Measurements from ENCODE around the gene AADACL3. TPM values are rescaled to one million over a fixed set of nuclear protein-coding genes. Genes with fewer than 3 reads are reported as not detected.

The AADACL3 gene, protein sequence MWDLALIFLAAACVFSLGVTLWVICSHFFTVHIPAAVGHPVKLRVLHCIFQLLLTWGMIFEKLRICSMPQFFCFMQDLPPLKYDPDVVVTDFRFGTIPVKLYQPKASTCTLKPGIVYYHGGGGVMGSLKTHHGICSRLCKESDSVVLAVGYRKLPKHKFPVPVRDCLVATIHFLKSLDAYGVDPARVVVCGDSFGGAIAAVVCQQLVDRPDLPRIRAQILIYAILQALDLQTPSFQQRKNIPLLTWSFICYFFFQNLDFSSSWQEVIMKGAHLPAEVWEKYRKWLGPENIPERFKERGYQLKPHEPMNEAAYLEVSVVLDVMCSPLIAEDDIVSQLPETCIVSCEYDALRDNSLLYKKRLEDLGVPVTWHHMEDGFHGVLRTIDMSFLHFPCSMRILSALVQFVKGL
- total RNA-seq (not detected in 2 replicates), polyA plus RNA-seq (not detected in 2 replicates), polyA minus RNA-seq (not detected in 2 replicates), Bru-seq, nascent RNA (not detected), BruChase-seq, experiment 1, labeled RNA remaining after a 6-hour chase (not detected), BruChase-seq, experiment 2, labeled RNA remaining after a 2-hour chase (not detected)
- polyA plus RNA-seq (2011; cell fraction: cytosol; rRNA removed): not detected in 2 replicates
- not detected in 2 replicates for polyA plus RNA-seq (2011; cell fraction: nucleus; rRNA removed)
- polyA plus RNA-seq (2012): not detected in 2 replicates
- not detected for polyA minus RNA-seq (2011; cell fraction: cytosol; rRNA and poly(A)+ RNA removed)
- not detected in 2 replicates for polyA minus RNA-seq (2011; cell fraction: nucleus; rRNA and poly(A)+ RNA removed)
- long read RNA-seq: 0 reads

DNA sequence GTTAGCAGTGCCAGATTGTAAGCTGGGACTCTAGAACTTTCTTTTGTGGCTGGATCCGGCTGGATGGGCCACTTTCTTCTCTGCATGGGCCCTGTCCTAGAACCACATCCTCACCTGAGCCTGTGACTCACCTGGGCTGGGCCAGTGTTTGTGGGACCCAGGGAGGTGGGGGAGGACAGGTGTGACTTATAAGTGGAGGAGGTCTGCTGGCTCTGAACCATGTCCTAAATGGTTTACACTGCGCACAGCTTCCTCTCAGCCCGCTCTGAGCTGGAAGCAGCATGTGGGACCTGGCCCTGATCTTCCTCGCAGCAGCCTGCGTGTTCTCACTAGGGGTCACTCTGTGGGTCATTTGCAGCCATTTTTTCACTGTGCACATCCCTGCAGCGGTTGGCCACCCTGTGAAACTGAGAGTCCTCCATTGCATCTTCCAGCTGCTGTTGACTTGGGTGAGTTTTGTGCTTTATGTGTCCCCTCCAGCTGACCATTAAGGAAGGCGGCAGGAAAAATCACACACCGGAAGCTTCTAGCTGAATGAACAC, at the start of gene AADACL3:
TSS of gene AADACL3 (plus strand) at position 215 of the 542 bp plus-strand sequence. CDS start at position 282, 67 bp downstream.
- no peak within 1 kb of the TSS for H3K4me2 ChIP-seq (ENCODE audit: insufficient read depth, low read length)
- H3K9ac ChIP-seq (replicated peaks; ENCODE audit: extremely low read depth, insufficient read depth, low read length): no peak within 1 kb of the TSS
- H3K36me3 ChIP-seq (ENCODE audit: control insufficient read depth in 2 of 2, extremely low read depth in 1 of 2, insufficient read depth in 2 of 2, low read length in 2 of 2): no peaks in the 10 kb centered on the region
- H3K27me3 ChIP-seq (ENCODE audit: control insufficient read depth in 2 of 2, insufficient read depth in 2 of 2, low read length in 2 of 2): no peaks in the 10 kb centered on the region
- TF ChIP-seq, protein P1, sequence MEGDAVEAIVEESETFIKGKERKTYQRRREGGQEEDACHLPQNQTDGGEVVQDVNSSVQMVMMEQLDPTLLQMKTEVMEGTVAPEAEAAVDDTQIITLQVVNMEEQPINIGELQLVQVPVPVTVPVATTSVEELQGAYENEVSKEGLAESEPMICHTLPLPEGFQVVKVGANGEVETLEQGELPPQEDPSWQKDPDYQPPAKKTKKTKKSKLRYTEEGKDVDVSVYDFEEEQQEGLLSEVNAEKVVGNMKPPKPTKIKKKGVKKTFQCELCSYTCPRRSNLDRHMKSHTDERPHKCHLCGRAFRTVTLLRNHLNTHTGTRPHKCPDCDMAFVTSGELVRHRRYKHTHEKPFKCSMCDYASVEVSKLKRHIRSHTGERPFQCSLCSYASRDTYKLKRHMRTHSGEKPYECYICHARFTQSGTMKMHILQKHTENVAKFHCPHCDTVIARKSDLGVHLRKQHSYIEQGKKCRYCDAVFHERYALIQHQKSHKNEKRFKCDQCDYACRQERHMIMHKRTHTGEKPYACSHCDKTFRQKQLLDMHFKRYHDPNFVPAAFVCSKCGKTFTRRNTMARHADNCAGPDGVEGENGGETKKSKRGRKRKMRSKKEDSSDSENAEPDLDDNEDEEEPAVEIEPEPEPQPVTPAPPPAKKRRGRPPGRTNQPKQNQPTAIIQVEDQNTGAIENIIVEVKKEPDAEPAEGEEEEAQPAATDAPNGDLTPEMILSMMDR (IDR thresholded peaks at IDR 0.05; ENCODE audit: extremely low read depth in 1 of 2, insufficient read depth in 1 of 2, low read depth in 1 of 2, low read length in 2 of 2): no peak
- TF ChIP-seq JUN (IDR thresholded peaks at IDR 0.05; ENCODE audit: borderline replicate concordance, insufficient read depth, insufficient read length, low read depth) (no peak), GATA2 (IDR thresholded peaks at IDR 0.05; ENCODE audit: insufficient read depth, insufficient read length, low read depth, low read length) (no peak), EZH2 (IDR thresholded peaks at IDR 0.05; ENCODE audit: borderline replicate concordance, low read depth, low read length, severe bottlenecking) (no peak), MYC (IDR thresholded peaks at IDR 0.05; ENCODE audit: low read depth, low read length) (no peak), POLR2A (IDR thresholded peaks at IDR 0.05; ENCODE audit: low read depth, low read length) (no peak), FOS (IDR thresholded peaks at IDR 0.05; ENCODE audit: borderline replicate concordance, insufficient read depth, low read length) (no peak), POLR2AphosphoS5 (IDR thresholded peaks at IDR 0.05; ENCODE audit: insufficient read depth, low read depth, low read length) (no peak)
- TF ChIP-seq, protein P2, sequence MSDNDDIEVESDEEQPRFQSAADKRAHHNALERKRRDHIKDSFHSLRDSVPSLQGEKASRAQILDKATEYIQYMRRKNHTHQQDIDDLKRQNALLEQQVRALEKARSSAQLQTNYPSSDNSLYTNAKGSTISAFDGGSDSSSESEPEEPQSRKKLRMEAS (IDR thresholded peaks at IDR 0.05; ENCODE audit: insufficient read depth, insufficient read length): no peak
- H2AFZ ChIP-seq (ENCODE audit: low read depth, low read length): no peak within 1 kb of the TSS
- ChIA-PET CTCF (no interaction called here), POLR2A (no interaction called here)
- H3K9me1 ChIP-seq (replicated peaks; ENCODE audit: control insufficient read depth, extremely low read depth, insufficient read depth, low read length): no peaks in the 10 kb centered on the region
- no peak for DNase-seq (ENCODE audit: low read depth, low spot score)
- H3K79me2 ChIP-seq (ENCODE audit: control insufficient read depth, insufficient read depth, low read length): no peaks in the 10 kb centered on the region
- dilution Hi-C loops (cut with MboI; ENCODE audit: extremely low pct_ligation_motif_present, low sequenced_read_pairs) (no loop called here), intact Hi-C loops (cut with micrococcal nuclease) (no loop called here)
- H3K9me3 ChIP-seq (replicated peaks; ENCODE audit: control insufficient read depth, insufficient read depth, low read length): no peaks in the 10 kb centered on the region
- no peaks in the 10 kb centered on the region for H4K20me1 ChIP-seq (replicated peaks; ENCODE audit: control insufficient read depth, extremely low read depth, insufficient read depth, low read length)
- H3K4me3 ChIP-seq (replicated peaks in 1 of 3; ENCODE audit: insufficient read depth in 1 of 3, low read depth in 1 of 3, low read length in 3 of 3): no peak within 1 kb of the TSS
- no TSS peak for BruUV-seq (replicated peaks)
- no peak within 1 kb of the TSS for H3K27ac ChIP-seq (ENCODE audit: insufficient read depth, low read depth, low read length)
- no peak for FAIRE-seq
- no peaks in the 10 kb centered on the region for H3K4me1 ChIP-seq (ENCODE audit: control insufficient read depth, extremely low read depth, insufficient read depth, low read length)
